HG03439 (cell line): Measurements from ENCODE around the gene PER3.

ENCODE experiments used
- ATAC-seq: cut with Tn5 transposase; IDR thresholded peaks from one replicate; pipeline ENCODE4 v1.9.1; 2021; ENCODE audit warnings: mild to moderate bottlenecking, moderate library complexity; ENCODE audit not compliant: unreplicated experiment

PER3 gene

DNA sequence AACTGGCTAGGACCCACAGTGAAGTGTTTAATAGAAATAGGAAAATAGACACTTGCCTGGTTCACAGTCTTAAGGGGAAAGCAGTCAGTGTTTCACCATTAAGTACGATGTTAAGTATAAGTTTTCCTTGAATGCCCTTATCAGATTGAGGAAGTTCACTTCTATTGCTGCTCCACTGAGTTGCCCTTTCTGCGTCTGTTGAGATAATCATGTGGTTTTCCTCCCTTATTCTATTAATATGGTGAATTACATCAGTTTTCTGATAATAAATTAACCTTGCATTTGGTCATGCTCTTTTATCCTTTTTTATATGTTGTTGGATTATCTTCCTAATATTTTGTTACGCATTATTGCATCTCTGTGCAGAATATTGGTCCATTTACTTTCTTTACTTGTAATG is 47.4 kb downstream of the PER3 start:
- no peak for ATAC-seq

- ATAC-seq, result no peak
Measured at GRCh38 chr1:7833035-7833434, 48.9 kb downstream of the PER3 start.

- ATAC-seq, result no peak
Measured at GRCh38 chr1:7838714-7839113, 54.6 kb downstream of the PER3 start.

- no peak for ATAC-seq
Measured at GRCh38 chr1:7839526-7839925, 55.4 kb downstream of the PER3 start.

GRCh38 chr1:7842517-7842916 is 58.4 kb downstream of the PER3 start:
- ATAC-seq, result no peak

- ATAC-seq, result no peak
Measured at GRCh38 chr1:7845761-7846160, 61.7 kb downstream of the PER3 start.

GRCh38 chr1:7846656-7847055 is 62.6 kb downstream of the PER3 start:
- ATAC-seq, result no peak

GRCh38 chr1:7847599-7847998 is 63.5 kb downstream of the PER3 start:
- no peak for ATAC-seq

DNA sequence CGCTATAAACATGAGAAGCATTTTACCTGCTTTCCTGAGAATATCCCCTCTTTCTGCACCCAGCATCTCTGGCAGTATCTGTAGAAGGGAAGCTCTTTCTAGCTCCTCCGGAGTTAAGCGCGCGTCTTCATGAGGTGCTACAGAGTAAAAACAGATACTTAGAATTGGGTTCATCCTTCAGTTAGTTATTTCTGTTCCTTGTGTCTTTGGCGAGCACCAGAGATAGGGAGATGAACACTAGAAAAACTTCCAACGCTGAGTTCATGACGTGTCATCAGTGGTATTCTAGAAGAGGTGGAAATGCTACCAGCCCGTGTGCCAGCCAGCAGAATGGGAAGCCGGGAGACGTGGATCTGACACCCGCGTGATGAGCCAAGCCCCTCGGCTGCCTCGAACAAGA is 66.7 kb downstream of the PER3 start:
- no peak for ATAC-seq

- no peak for ATAC-seq
Measured at GRCh38 chr1:7852804-7853683, 69.0 kb downstream of the PER3 start, which contains the start of gene UTS2. Gene UTS2, minus strand, starts transcription at chr1:7853065. Its CDS starts 62 bp downstream, at chr1:7853003.

- ATAC-seq, result no peak
Measured at GRCh38 chr1:7853684-7854026, 69.6 kb downstream of the PER3 start.

DNA sequence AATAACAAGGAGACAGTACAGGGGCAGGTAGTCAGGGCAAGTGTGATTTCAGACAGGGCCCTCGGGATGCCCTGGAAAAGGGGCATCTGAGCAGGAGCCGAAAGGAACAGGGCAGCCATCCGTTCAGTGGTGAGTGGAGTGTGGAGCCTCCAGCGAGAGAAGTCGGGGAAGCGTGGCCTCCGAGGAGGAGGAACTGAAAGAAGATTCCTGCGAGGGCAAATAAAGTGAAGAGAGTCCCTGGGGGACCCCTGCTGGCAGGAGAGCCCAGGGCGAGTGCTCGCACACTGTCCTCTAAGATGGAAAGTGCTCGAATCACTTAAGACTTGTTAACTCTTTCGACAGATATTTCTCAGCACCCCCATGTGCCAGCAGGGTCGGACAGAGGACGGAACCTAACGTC is 72.3 kb downstream of the PER3 start:
- ATAC-seq, result no peak

DNA sequence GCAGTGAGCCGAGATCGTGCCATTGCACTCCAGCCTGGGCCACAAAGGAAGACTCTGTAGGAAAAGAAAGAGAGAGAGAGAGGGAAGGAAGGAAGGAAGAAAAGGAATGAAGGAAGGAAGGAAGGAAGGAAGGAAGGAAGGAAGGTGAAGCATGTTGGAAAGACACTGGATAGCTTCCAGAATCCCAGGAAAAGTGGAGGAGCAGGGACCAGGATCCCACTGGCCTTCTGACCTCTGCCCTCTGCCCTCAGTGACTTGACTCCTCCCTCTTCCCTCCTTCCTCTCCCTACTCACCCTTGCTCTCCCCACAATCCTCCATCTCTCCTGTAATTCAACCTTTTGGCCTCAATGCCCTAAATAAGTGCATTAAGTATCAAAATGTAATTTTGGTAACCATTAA is 72.9 kb downstream of the PER3 start:
- ATAC-seq, result no peak

GRCh38 chr1:7857985-7858384 is 73.9 kb downstream of the PER3 start:
- no peak for ATAC-seq

DNA sequence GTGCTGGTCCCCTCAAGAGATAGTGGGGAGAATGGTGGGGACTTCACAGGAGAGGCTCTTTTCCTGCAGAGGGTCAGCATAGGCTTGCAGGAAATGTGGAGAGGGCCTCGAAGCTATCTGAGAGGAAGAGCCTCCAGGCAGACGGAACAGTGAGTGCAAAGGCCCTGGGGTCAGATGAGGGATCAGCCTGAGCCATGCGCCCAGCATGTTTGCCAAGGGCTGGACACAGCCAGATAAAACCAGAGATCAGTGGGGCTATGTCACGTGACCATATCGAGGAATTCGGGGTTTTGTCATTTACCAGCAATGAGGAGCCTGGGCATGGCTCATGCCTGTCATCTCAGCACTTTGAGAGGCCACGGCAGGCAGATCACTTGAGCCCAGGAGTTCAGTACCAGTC is 75.3 kb downstream of the PER3 start:
- no peak for ATAC-seq

DNA sequence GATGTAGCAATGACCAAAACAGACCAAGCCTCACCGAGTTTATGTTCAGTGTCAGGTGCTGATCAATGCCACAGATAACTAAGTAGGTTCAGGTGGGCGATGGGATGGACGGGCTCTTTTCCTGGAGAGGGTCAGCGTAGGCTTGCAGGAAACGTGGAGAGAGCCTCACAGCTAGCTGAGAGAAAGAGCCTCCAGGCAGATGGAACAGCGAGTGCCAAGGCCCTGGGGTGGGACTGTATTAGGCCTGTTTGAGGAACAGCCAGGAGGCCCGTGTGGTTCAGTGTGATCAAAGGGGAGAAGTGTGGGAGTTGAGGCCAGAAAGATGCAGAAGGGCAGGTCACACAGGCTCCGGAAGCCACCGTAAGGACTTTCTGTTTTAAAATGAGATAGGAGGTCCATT is 76.0 kb downstream of the PER3 start:
- ATAC-seq, result no peak

DNA sequence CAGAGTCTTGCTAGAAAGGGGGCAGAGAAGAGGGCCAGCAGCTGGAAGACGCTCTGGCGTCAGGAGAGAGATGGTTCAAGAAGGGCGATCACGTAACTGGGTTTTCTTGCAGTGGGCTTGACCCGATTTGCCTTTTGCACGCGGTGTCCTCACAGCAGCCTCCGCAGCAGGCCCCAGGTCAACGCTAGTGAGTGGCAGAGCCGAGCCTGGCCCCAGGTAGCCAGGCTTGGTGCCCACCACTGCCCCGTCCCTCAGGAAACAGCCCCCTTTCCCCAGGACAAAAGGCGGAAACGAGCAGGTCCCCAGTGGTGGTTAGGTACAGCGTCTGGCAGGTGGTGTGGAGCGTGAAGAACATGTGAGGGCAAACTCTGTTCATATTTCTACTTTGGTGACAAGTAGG is 77.4 kb downstream of the PER3 start:
- ATAC-seq, result no peak

GRCh38 chr1:7862211-7863060 is 78.3 kb downstream of the PER3 start:
- no peak for ATAC-seq

DNA sequence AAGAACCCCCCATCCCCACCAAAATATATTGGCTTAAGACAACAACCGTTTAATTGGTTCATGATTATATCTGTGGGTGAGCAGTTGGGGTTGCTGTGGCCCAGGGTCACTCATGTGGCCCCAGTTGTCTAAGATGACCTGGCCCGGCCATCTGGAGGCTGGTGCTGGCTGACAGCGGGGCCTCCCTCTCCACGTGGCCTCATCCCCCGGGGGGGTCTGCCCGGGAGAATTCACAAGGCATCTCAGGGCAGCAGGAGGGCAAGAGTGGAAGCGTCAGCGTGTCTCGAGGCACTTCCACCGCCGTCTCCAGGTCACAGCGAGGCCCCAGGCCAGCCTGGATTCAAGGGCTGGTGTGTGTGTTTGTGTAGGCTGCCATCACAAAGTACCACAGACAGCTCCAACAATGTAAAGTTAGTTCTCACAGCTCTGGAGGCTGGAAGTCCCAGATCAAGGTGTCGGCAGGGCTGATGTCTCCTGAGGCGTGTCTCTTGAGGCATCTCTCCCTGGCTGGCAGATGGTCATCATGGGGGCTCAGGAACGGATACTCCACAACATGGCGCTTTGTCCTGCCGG is 79.8 kb downstream of the PER3 start:
- ATAC-seq, result no peak

GRCh38 chr1:7865978-7866377 is 81.9 kb downstream of the PER3 start:
- no peak for ATAC-seq

- no peak for ATAC-seq
Measured at GRCh38 chr1:7868070-7868780, 84.1 kb downstream of the PER3 start.
